Coronary artery (tissue), 2 donors: ENCODE data around the gene ZNF205.
"Not testable (repeated sequence)": the region's sequence is repeated elsewhere in the genome, so short reads cannot be mapped to it uniquely, and the experiment has no call there.

Experiments
- DNase-seq: peaks from one replicate; pipeline ENCODE4 v3.0.0-alpha.2; 2017; ENCODE audit warnings: low spot score
- H3K27ac ChIP-seq, 2 donors: fragments of 200-600 bp; sonication (generic); one replicate each; pipeline ENCODE4 v1.5.1; 2016 to 2019
- H3K4me3 ChIP-seq: fragments of 200-600 bp; sonication (generic); 2 replicates; pipeline ENCODE4 v1.5.1; 2016; ENCODE audit warnings: mild to moderate bottlenecking, moderate library complexity
- TF ChIP-seq, protein P1 (sequence below): fragments of 200-600 bp; sonication (generic); IDR thresholded peaks from one replicate; pipeline ENCODE4 v1.5.1; 2019; ENCODE audit warnings: antibody characterized with exemption

The ZNF205 gene

GRCh38 chr16:3138342-3138741 lies 26.0 kb downstream of the ZNF205 start:
- TF ChIP-seq, protein P1, sequence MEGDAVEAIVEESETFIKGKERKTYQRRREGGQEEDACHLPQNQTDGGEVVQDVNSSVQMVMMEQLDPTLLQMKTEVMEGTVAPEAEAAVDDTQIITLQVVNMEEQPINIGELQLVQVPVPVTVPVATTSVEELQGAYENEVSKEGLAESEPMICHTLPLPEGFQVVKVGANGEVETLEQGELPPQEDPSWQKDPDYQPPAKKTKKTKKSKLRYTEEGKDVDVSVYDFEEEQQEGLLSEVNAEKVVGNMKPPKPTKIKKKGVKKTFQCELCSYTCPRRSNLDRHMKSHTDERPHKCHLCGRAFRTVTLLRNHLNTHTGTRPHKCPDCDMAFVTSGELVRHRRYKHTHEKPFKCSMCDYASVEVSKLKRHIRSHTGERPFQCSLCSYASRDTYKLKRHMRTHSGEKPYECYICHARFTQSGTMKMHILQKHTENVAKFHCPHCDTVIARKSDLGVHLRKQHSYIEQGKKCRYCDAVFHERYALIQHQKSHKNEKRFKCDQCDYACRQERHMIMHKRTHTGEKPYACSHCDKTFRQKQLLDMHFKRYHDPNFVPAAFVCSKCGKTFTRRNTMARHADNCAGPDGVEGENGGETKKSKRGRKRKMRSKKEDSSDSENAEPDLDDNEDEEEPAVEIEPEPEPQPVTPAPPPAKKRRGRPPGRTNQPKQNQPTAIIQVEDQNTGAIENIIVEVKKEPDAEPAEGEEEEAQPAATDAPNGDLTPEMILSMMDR, result no peak
- Histone ChIP-seq H3K27ac (no peak overlapping the region), H3K4me3 (no peak overlapping the region)
- DNase-seq, result no peak

DNA sequence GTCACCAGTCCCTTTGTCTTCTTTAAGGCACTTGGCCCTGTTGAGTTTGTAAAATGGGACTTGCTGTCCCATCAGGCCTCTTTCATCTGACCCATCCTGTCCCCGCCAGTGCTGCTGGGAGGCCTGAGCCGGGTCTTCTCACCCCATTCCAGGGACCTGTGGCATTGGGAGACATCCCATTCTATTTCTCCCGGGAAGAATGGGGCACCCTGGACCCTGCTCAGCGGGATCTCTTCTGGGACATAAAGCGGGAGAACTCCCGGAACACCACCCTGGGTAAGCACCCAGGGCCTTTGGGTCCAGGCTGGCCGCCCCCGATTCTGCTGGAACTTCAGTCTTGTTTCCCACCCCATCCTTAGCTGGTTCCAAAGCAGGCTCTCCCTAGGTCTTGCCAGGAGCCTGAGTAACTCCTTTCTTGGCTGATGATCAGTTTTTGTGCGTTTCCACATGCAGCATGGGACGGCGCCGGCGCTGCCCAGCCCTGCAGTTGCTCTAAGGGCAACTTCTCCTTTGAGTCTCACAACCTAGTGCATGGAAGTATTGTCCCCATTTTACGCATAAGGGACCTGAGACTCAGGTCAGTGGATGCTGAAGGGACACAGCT lies 26.5 kb downstream of the ZNF205 start:
- DNase-seq, result no peak
- Histone ChIP-seq H3K27ac (no peak overlapping the region), H3K4me3 (no peak overlapping the region)
- TF ChIP-seq, protein P1, result no peak

DNA sequence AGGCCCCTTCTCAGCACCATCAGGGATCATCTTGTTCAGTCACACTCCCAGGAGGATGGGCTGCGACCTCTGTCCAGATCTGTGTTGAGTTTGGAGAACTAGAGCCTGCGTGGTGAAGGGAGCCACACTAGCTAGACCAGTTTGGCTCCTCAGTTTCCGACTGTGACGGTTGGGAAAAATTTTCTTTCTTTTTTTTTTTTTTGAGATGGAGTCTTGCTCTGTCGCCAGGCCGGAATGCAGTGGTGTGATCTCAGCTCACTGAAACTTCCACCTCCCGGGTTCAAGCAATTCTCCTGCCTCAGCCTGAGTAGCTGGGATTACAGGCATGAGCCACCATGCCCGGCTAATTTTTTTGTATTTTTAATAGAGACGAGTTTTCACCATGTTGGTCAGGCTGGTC lies 27.2 kb downstream of the ZNF205 start:
- H3K4me3 ChIP-seq, DNase-seq, H3K27ac ChIP-seq: not testable (repeated sequence)

- Histone ChIP-seq H3K27ac (no peak overlapping the region), H3K4me3 (no peak overlapping the region)
- TF ChIP-seq, protein P1, result no peak
- DNase-seq, result no peak
Measured at GRCh38 chr16:3140603-3141427, 28.4 kb downstream of the ZNF205 start.

DNA sequence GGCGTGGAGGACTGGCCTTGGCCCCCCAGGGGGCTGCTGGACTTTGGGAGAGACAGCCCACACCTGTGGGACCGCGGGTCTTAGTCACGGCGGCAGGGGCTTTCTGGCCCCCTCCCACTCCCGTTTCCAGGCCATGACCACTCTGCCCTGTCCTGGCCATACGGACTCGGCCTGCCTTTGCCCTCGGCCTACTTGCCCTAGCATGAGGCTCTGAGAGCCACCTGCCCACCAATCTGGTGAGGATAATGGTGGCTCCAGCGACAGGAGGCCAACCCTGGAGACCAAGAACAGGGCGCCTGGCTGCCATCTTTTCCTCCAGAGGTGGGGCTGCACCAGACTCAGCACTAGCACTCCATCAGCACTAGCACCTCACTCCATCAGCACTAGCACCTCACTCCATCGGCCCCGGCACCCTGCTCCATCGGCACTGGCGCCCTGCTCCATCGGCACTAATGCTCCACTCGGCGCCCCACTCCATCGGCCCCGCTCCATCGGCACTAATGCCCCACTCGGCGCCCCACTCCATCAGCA lies 29.5 kb downstream of the ZNF205 start:
- TF ChIP-seq, protein P1, result no peak
- H3K27ac ChIP-seq, result no peak overlapping the region
- H3K4me3 ChIP-seq, result no peak overlapping the region
- DNase-seq, result no peak

DNA sequence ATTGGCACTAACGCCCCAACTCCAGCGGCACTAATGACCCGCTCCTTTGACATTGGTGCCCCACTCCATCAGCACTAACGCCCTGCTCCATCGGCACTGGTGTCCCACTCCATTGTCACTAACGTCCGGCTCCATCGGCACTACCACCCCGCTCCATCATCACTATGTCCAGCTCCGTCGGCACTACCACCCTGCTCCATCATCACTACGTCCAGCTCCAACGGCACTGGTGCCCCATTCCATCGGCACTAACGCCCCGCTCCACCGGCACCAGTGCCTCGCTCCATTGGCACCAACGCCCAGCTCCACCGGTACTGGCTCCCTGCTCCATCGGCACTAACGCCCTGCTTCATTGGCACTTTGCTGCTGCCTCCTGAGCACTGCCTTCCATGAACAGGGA lies 29.9 kb downstream of the ZNF205 start:
- Histone ChIP-seq H3K27ac (no peak overlapping the region), H3K4me3 (no peak overlapping the region)
- TF ChIP-seq, protein P1, result no peak
- DNase-seq, result no peak

DNA sequence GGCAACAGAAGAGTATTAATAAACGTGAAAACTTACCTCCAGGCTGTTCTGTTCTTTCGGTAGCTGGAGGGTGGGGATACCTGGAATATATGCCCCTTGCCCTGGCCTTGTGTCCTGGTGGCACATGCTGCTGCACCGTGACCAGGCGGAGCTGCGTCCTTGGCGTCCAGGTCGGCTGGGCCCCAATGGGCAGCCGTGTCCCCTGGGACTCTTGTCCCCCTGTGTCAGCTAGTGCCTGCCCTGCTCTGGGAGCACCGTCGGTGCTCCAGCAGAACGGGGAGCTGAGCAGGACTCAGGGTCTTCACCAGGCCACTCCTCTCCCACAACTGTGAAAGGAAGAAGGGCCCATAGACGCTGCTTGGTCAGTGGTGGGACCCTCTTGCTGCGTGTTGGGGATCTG lies 30.4 kb downstream of the ZNF205 start:
- TF ChIP-seq, protein P1, result no peak
- Histone ChIP-seq H3K27ac (no peak overlapping the region), H3K4me3 (no peak overlapping the region)
- DNase-seq, result no peak
